Stimulated activated naive CD4-positive, alpha-beta T cell treated with Interleukin-2 at 50 U/mL for 16 hours (primary cell): ENCODE measurements around the gene ITPRIP.
A peak's percentile ranks its signal among the peaks of the same experiment; 100 is the strongest.

Source experiments
- DNase-seq: peaks from one replicate; lab custom pipeline; 2025; lab: John Stamatoyannopoulos, UW

ITPRIP gene, protein sequence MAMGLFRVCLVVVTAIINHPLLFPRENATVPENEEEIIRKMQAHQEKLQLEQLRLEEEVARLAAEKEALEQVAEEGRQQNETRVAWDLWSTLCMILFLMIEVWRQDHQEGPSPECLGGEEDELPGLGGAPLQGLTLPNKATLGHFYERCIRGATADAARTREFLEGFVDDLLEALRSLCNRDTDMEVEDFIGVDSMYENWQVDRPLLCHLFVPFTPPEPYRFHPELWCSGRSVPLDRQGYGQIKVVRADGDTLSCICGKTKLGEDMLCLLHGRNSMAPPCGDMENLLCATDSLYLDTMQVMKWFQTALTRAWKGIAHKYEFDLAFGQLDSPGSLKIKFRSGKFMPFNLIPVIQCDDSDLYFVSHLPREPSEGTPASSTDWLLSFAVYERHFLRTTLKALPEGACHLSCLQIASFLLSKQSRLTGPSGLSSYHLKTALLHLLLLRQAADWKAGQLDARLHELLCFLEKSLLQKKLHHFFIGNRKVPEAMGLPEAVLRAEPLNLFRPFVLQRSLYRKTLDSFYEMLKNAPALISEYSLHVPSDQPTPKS

GRCh38 chr10:104337985-104338735 lies at the start of gene ITPRIP:
Gene ITPRIP (minus strand): TSS chr10:104338465. CDS start chr10:104316051, 22,414 bp downstream.
- DNase-seq: peak; percentile 78

GRCh38 chr10:104387130-104387888 lies 49.0 kb upstream of the ITPRIP start:
- no peak for DNase-seq

DNA sequence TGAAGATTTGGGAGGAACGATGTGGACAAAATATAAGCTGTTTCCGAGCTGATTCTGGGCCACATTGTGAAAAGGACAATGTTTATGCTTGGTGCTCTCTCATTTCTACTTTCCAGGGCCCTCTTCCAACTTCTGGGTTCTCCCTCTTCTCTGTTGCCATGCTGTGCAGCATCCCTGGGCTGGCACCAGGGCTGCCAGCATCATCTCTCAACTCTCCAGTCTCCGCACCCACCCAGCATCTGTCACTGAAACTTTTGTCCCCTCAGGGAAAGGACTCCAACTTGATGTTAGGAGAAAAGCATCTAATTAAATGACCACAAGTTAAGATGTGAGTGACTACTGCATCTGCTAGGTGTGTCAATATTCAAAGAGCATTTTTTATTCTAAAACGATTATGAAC lies 42.1 kb upstream of the ITPRIP start:
- DNase-seq: no peak

DNA sequence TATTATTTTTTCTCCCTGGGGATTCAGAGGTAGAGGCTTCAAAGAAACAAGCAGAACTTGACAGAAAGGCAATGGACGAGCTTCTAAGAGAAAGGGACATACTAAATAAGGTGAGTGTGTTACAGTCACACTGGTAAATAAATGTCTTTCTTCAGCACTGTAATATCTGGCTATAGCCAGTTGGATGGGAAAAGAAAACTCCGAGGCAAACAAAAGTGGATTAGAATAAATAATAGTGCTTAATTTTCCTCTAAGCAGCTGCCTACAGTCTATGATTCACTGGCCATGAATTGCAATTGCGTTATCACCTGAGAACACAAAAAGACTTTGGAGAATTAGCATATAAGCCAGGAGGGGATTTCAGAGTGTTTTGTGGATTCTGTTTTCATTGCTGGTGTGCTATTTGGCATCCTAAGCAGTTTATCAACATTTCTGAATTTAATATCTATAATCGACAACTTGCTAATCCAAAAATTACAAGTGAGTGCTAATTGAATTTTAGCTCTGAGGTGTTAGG lies 38.6 kb upstream of the ITPRIP start:
- no peak for DNase-seq

GRCh38 chr10:104374591-104374990 lies 36.3 kb upstream of the ITPRIP start:
- no peak for DNase-seq

- DNase-seq: no peak
Observed at GRCh38 chr10:104371753-104372152, 33.5 kb upstream of the ITPRIP start.

GRCh38 chr10:104368381-104368780 lies 30.1 kb upstream of the ITPRIP start:
- DNase-seq: no peak

GRCh38 chr10:104367904-104368303 lies 29.6 kb upstream of the ITPRIP start:
- DNase-seq: no peak

- DNase-seq: no peak
Observed at GRCh38 chr10:104359811-104360210, 21.5 kb upstream of the ITPRIP start.

- peak; percentile 82 for DNase-seq
Observed at GRCh38 chr10:104353325-104354048, 15.2 kb upstream of the ITPRIP start, which contains the start of gene CFAP58. Gene CFAP58 (plus strand): TSS chr10:104353833. CDS start chr10:104353898, 65 bp downstream.

- DNase-seq: no peak
Observed at GRCh38 chr10:104351919-104352318, 13.7 kb upstream of the ITPRIP start.

DNA sequence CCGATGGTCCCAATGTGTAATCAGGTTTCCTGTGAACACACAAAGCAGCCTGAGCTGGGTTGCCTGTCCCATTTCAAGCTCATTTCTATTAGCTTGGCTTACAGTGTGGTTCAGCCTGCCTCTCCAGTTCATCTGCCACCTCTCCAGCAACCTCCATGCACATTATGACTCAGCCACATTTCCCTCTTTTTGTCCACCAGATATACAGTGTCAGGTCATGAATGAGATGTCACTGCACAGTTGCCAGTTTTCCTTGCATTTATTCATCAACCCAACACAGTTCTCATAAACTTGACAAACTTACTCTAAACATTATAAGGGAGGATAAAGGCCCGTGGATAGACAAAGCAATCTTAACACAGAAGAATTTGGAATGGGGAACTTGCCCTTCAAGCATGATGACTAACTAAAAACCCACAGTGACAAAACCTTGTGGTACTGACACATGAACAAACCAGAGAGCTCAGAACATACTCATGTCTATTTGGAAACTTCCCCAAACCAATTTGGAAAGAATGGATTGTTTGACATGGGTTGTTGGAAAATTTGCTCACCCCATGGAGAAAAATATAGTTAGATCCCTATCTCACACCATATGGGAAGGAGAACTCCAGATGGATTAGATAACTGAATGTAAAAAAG lies 12.9 kb upstream of the ITPRIP start:
- no peak for DNase-seq

DNA sequence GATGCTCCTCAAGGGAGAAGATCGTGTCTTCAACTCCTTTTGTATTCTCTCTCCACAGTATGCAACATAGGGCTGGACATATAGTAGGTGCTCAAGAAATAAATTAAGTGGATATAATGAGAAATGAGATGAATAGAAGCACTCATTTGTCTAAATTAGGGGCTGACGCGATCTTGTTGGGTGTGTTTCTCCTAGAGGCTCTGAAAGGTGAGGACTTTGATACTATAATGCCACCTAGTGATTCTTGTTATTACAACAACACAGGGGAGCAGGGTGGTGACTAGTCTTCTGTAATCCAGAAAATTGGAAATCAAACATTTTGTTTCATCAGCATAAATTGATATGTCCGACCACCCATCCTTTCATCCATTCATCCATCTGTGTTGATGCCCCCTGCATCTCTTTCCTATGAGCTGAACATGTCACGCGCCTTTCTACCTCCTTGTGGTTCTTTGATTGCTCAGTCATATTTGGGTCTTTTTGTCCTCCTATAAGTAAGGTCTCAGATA lies 11.9 kb upstream of the ITPRIP start:
- DNase-seq: peak; percentile 14

GRCh38 chr10:104349623-104350126 lies 11.4 kb upstream of the ITPRIP start:
- DNase-seq: no peak

DNA sequence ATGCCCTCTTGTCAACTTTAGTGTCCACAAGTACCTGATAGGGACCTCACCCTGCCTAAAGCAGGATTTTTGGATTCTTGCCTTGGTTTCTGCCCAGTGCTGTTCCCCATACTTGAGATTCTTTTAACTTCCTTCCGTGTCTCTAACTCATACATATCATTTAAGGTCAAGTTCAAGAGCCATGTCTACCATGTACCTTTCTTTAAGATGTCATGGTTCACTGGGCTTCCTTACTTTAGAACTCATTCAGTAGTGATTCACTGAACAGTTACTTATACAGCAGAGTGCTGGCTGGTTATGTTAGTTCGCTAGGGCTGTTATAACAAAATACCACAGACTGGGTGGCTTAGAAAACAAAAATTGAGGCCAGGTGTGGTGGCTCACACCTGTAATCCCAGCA lies 10.3 kb upstream of the ITPRIP start:
- no peak for DNase-seq

DNA sequence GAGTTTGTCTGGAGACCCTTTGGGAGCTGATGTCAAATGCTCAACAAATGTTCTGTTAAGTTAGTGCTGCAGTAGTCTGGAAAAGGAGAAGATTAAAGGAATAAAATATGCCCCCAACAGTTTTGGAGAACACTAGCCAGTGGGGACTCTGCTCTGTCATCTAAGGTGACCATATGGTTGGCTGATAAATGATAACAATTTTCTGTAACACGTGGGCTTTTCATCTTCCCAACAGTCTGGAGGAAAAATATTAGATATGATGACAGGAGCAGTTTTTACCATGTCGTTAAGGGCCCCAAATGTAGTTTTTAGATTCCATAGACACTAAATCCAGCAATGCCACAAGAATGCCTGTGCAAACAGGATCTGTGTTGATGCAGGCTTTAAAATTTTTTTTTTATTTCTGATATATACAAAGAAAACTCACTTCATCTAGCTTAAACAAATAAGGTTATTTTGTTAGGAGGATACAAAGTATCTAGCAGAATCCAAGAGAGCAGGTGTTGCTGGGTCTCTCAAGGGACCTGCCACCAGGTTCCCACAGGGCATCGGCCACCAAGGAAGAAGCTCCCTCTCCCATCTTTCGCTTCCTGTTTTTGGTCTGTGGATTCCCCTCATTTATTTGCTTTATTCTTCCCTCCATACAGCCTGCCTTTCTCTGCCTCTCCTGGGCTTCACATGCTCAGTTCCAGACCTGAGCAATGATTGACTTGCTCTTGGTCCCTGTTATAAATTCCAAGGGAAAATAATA lies 9.2 kb upstream of the ITPRIP start:
- DNase-seq: no peak

GRCh38 chr10:104345941-104346340 lies 7.7 kb upstream of the ITPRIP start:
- DNase-seq: no peak

- no peak for DNase-seq
Observed at GRCh38 chr10:104345515-104345914, 7.2 kb upstream of the ITPRIP start.

- no peak for DNase-seq
Observed at GRCh38 chr10:104344219-104344618, 6.0 kb upstream of the ITPRIP start.
